Transverse colon (tissue), 4 donors: ENCODE data around the gene SUPT16H. TPM values are rescaled to one million over a fixed set of nuclear protein-coding genes. Genes with fewer than 3 reads are reported as not detected.

ENCODE experiments used
- DNase-seq: peaks from one replicate; pipeline ENCODE4 v3.0.0-alpha.2; 2019
- H3K27ac ChIP-seq, 4 donors: fragments of 200-600 bp; sonication (generic); 2 replicates each; pipeline ENCODE4 v1.5.1; 2016 to 2018; ENCODE audit warnings: inconsistent platforms in 4 of 4
- H3K27me3 ChIP-seq: fragments of 200-600 bp; sonication (generic); 2 replicates; pipeline ENCODE4 v1.5.1; 2017; ENCODE audit warnings: inconsistent platforms
- H3K36me3 ChIP-seq, 4 donors: fragments of 200-600 bp; sonication (generic); 2 replicates each; pipeline ENCODE4 v1.5.1; 2017 to 2019; ENCODE audit warnings: inconsistent platforms in 4 of 4
- H3K4me1 ChIP-seq, 4 donors: fragments of 200-600 bp; sonication (generic); 2 replicates each; pipeline ENCODE4 v1.5.1; 2017 to 2020; ENCODE audit warnings: inconsistent platforms in 4 of 4
- H3K4me3 ChIP-seq, 4 donors: fragments of 200-600 bp; sonication (generic); 1 replicate in 1 of 4; 2 replicates in 3 of 4; pipeline versions ENCODE4 v1.5.1 to v1.6.1; 2017 to 2019; ENCODE audit warnings: inconsistent platforms in 4 of 4
- H3K9me3 ChIP-seq, 2 donors: fragments of 200-600 bp; sonication (generic); 2 replicates each; pipeline ENCODE4 v1.5.1; 2017 to 2019; ENCODE audit warnings: inconsistent platforms in 2 of 2
- CTCF ChIP-seq, 5 experiments: fragments of 200-600 bp in 3 of 5; fragments of 450-650 bp in 2 of 5; sonication (generic) in 3 of 5; IDR thresholded peaks; 1 replicate in 2 of 5; 2 replicates in 3 of 5; pipeline ENCODE4 v1.5.1; 2016 to 2017; ENCODE audit warnings: antibody characterized with exemption in 5 of 5, inconsistent platforms in 3 of 5, mild to moderate bottlenecking in 2 of 5, moderate library complexity in 1 of 5
- EP300 ChIP-seq: sonication (generic); formaldehyde crosslinking; IDR thresholded peaks from one replicate; pipeline ENCODE4 v1.6.1; 2017; ENCODE audit warnings: antibody characterized with exemption, low read depth
- POLR2A ChIP-seq: fragments of 450-650 bp; IDR thresholded peaks from one replicate; pipeline ENCODE4 v1.6.1; 2016; ENCODE audit warnings: antibody characterized with exemption, mild to moderate bottlenecking, moderate library complexity
- POLR2AphosphoS5 ChIP-seq, 3 donors: sonication (generic); formaldehyde crosslinking; IDR thresholded peaks; one replicate each; pipeline ENCODE4 v1.6.1; 2016; ENCODE audit warnings: antibody characterized with exemption in 3 of 3
- WGBS, 2 donors: methylation state at CpG; one replicate each; pipeline ENCODE4 v1.1.5; 2018; ENCODE audit warnings: low coverage in 1 of 2; 5-methylcytosine and 5-hydroxymethylcytosine counted together
- in situ Hi-C, 4 donors: fragments of 200-750 bp; cut with MboI; loops; one replicate each; pipeline versions ENCODE4 v1.15.0 to v1.15.1; 2017; ENCODE audit warnings: low sequenced_read_pairs in 3 of 4, low pct_ligation_motif_present in 1 of 4, low pct_unique_long_range_greater_than_20kb in 1 of 4
- intact Hi-C: fragments of 100-400 bp; cut with DNase I; formaldehyde crosslinking; loops from one replicate; pipeline ENCODE4 v1.15.1; 2023; ENCODE audit warnings: low total_unique reads
- total RNA-seq, 4 donors: library from RNA; depleted of rRNA; stranded (reverse); fragments of >200 nt; gene quantifications; one replicate each; pipeline ENCODE4 v1.1.0, GENCODE V29; 2016

The SUPT16H gene
- total RNA-seq, 4 donors from 2014 or later: 21.5 to 43.5 (median 36.4) TPM

GRCh38 chr14:21419528-21419927, 35.7 kb upstream of the SUPT16H start:
- DNase-seq: no peak
- in situ Hi-C loops (no loop called here), intact Hi-C loops (no loop called here)
- Histone ChIP-seq H3K4me1 (no peaks in the 10 kb centered on the region), H3K27me3 (no peaks in the 10 kb centered on the region), H3K36me3 (peaks cover 0 to 83% (median 35%) of the 10 kb centered on the region in 4 donors), H3K27ac (no peak overlapping the region), H3K4me3 (no peak overlapping the region), H3K9me3 (no peaks in the 10 kb centered on the region)
- TF ChIP-seq CTCF (IDR thresholded peaks at IDR 0.05): no peak
- no peak for TF ChIP-seq POLR2AphosphoS5 (IDR thresholded peaks at IDR 0.05)
- TF ChIP-seq POLR2A: no peak
- no peak for TF ChIP-seq EP300
- 85% methylated on average over 5 of the region's 5 CpGs; no CpG with 5 or more reads in 1 of the 2 donors for WGBS, 2 donors

GRCh38 chr14:21415329-21415728, 31.5 kb upstream of the SUPT16H start:
- DNase-seq: no peak
- H3K36me3 ChIP-seq: peaks cover 0 to 90% (median 39%) of the 10 kb centered on the region in 4 donors
- in situ Hi-C loops (no loop called here), intact Hi-C loops (no loop called here)
- no peak for TF ChIP-seq POLR2AphosphoS5 (IDR thresholded peaks at IDR 0.05)
- no peak for TF ChIP-seq CTCF (IDR thresholded peaks at IDR 0.05)
- no peak for TF ChIP-seq EP300
- no peaks in the 10 kb centered on the region for H3K4me1 ChIP-seq
- H3K4me3 ChIP-seq: no peak overlapping the region
- 93 to 95% methylated on average over 3 to 4 of the region's 4 CpGs for WGBS, 2 donors
- H3K9me3 ChIP-seq: no peaks in the 10 kb centered on the region
- no peaks in the 10 kb centered on the region for H3K27me3 ChIP-seq
- H3K27ac ChIP-seq: no peak overlapping the region

GRCh38 chr14:21414137-21414631, 30.4 kb upstream of the SUPT16H start:
- no peaks in the 10 kb centered on the region for H3K4me1 ChIP-seq
- H3K9me3 ChIP-seq: no peaks in the 10 kb centered on the region
- TF ChIP-seq EP300 (no peak), CTCF (IDR thresholded peaks at IDR 0.05) (no peak), POLR2AphosphoS5 (IDR thresholded peaks at IDR 0.05) (no peak), POLR2A (no peak)
- peaks cover 0 to 90% (median 40%) of the 10 kb centered on the region in 4 donors for H3K36me3 ChIP-seq
- H3K27ac ChIP-seq: no peak overlapping the region
- intact Hi-C loops (no loop called here), in situ Hi-C loops (no loop called here)
- no peaks in the 10 kb centered on the region for H3K27me3 ChIP-seq
- WGBS, 2 donors: 85 to 91% methylated on average over 1 of the region's 1 CpG
- no peak overlapping the region for H3K4me3 ChIP-seq
- DNase-seq: no peak

GRCh38 chr14:21408147-21408546, 24.3 kb upstream of the SUPT16H start:
- in situ Hi-C loops: no loop called here
- intact Hi-C loops: no loop called here
- no peak for TF ChIP-seq POLR2A
- no peak for TF ChIP-seq POLR2AphosphoS5 (IDR thresholded peaks at IDR 0.05)
- TF ChIP-seq CTCF (IDR thresholded peaks at IDR 0.05): no peak
- TF ChIP-seq EP300: no peak
- Histone ChIP-seq H3K4me1 (no peaks in the 10 kb centered on the region), H3K36me3 (peaks cover 0 to 97% (median 50%) of the 10 kb centered on the region in 4 donors), H3K27ac (no peak overlapping the region), H3K4me3 (no peak overlapping the region), H3K27me3 (no peaks in the 10 kb centered on the region), H3K9me3 (no peaks in the 10 kb centered on the region)
- no peak for DNase-seq
- WGBS, 2 donors: 82 to 86% methylated on average over 3 of the region's 3 CpGs
